HG02852 (cell line): Measurements from ENCODE around the gene NDUFB3.
A peak's percentile ranks its signal among the peaks of the same experiment; 100 is the strongest.
"Not testable (repeated sequence)": the region's sequence is repeated elsewhere in the genome, so short reads cannot be mapped to it uniquely, and the experiment has no call there.

Source experiments
- ATAC-seq: cut with Tn5 transposase; IDR thresholded peaks from one replicate; pipeline ENCODE4 v1.9.1; 2021; ENCODE audit warnings: mild to moderate bottlenecking, moderate library complexity; ENCODE audit not compliant: unreplicated experiment

Gene NDUFB3

DNA sequence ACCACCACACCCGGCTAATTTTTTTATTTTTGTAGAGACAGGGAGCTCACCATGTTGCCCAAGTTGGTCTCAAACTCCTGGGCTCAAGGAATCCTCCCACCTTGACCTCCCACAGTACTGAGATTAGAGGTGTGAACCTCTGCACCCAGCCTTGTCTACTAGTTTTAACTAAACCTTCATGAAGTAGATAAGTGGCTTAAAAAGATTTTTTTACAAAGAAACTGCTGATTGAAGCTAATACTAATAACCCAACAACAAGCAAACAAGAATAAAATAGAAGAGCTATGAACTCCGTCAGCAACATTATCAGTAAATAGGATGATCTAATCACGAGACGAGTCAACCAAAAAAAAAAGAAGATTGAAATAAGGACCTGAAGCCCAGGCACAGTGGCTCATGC is 18.8 kb downstream of the NDUFB3 start:
- ATAC-seq: no peak

DNA sequence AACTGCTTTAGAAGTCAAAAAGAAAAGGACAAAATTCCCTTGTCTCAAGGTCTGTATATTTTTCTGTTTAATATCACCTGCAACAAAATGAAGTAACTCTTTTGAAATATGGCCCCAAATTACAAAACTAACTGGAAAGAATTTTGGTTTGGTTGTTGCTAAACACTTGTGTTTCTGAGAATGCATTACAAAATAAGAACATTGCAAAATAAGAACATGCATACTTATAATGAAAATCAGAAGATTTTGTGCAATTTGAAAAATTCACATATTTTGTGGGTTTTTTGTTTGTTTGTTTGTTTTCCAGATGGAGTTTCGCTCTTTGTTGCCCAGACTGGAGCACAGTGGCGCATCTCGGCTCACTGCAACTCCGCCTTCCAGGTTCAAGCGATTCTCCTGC is 21.8 kb downstream of the NDUFB3 start:
- ATAC-seq: no peak

- ATAC-seq: no peak
Observed at GRCh38 chr2:201100497-201100896, 28.7 kb downstream of the NDUFB3 start.

DNA sequence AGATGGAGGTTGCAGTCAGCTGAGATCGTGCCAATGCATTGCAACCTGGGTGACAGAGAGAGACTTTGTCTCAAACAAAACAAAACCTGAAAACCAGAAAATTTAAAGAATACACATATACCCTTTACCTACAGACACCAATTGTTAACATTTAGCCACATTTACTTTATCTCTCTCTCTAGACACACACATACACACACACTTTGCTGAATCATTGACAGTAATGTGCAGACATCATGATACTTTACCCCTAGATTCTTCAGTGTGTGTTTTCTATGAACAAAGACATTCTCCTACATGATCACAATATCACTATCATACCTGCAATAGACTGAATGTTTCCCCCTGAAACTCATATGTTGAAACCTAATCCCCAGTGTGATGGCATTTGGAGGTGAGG is 34.0 kb downstream of the NDUFB3 start:
- ATAC-seq: no peak

GRCh38 chr2:201107624-201108023 is 35.8 kb downstream of the NDUFB3 start:
- ATAC-seq: no peak

DNA sequence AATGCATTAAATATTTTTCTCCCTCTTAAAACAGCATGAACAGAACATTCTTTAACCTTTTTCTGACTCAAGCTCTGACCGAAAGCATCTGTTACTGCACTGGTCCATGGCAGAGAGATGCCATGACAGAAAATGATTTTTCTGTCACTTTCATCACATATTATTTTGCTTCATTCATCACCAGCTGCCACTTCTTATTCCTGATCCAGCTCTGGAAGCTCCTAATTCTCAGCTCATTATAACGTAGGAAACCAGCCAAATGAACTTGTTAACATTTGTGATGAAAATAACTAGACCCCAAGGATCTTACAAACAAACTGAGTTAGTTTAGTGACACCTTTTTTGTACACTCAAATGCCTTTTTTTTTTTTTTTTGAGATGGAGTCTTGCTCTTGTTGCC is 36.5 kb downstream of the NDUFB3 start:
- no peak for ATAC-seq

- no peak for ATAC-seq
Observed at GRCh38 chr2:201109186-201109585, 37.4 kb downstream of the NDUFB3 start.

DNA sequence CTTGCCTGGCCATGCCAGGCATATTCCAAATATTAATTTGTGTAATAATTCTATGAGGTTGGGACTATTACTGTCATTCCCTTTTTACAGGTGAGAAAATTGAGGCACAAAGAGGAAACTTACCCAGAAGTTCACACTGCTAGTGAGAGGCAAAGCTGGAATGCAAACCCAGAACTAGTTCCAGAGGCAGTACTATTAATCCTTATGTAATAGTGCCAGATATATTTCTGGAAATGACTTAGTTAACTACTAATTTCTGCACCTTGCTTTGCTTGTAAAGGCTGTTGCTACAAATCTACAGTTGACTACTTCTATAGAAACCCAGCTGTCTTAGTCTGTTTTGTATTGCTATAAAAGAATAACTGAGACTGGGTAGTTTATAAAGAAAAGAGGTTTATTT is 38.8 kb downstream of the NDUFB3 start:
- no peak for ATAC-seq

GRCh38 chr2:201111096-201111495 is 39.3 kb downstream of the NDUFB3 start:
- no peak for ATAC-seq

- ATAC-seq: no peak
Observed at GRCh38 chr2:201114350-201114749, 42.5 kb downstream of the NDUFB3 start.

DNA sequence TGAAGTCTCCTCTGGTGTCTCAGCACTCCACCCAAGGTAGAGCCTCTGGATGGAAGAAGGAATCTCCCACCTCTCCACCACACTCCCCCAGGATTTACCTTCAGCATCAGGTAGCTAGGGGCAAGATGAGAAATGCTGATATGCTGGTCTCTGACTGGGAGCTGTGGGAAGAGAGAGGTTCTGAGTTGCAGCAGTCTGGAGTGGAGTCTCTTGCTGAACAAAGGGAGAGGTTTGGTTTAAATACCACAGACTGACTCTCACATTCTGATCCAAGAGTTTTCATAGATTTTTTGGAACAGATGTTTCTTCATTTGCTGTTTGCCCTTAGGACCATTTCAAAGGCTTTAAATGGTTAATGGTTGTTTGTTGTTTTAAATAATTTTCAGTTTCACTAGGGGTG is 43.0 kb downstream of the NDUFB3 start:
- no peak for ATAC-seq

DNA sequence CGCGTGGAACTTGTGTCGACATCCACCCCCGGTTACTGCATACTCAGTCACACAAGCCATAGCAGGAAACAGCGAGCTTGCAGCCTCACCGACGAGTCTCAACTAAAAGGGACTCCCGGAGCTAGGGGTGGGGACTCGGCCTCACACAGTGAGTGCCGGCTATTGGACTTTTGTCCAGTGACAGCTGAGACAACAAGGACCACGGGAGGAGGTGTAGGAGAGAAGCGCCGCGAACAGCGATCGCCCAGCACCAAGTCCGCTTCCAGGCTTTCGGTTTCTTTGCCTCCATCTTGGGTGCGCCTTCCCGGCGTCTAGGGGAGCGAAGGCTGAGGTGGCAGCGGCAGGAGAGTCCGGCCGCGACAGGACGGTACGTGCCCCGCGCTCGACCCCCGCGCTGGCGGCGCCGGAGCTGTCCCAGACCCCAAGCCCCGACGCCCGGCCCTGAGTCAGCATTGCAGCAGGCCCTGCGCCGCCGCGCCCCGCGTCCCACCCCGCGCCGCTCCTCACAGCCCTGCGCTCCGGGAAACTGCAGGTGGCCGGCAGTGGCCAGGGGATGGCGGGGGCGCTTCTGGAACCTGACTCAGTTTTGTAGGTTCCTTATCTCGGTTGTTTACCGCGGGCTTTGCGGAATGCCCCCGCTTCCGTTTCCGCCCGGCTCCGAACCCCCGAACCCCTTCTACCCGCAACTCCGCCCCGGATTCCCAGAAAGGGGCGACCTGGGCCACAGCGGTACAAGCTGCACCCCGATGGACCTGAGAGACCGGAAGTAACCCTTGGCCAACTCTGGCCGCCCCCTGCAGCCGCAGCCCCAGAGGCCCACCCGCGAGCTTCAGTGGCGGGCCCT is 44.5 kb downstream of the NDUFB3 start, which contains the start of gene CFLAR:
TSS of gene CFLAR (plus strand) at position 50 of the 844 bp plus-strand sequence. CDS start 13,702 bp downstream, outside the sequence.
- ATAC-seq: peak; percentile 40

- ATAC-seq: no peak
Observed at GRCh38 chr2:201116959-201117734, 45.3 kb downstream of the NDUFB3 start.

- not testable (repeated sequence) for ATAC-seq
Observed at GRCh38 chr2:201117735-201118094, 45.9 kb downstream of the NDUFB3 start.

DNA sequence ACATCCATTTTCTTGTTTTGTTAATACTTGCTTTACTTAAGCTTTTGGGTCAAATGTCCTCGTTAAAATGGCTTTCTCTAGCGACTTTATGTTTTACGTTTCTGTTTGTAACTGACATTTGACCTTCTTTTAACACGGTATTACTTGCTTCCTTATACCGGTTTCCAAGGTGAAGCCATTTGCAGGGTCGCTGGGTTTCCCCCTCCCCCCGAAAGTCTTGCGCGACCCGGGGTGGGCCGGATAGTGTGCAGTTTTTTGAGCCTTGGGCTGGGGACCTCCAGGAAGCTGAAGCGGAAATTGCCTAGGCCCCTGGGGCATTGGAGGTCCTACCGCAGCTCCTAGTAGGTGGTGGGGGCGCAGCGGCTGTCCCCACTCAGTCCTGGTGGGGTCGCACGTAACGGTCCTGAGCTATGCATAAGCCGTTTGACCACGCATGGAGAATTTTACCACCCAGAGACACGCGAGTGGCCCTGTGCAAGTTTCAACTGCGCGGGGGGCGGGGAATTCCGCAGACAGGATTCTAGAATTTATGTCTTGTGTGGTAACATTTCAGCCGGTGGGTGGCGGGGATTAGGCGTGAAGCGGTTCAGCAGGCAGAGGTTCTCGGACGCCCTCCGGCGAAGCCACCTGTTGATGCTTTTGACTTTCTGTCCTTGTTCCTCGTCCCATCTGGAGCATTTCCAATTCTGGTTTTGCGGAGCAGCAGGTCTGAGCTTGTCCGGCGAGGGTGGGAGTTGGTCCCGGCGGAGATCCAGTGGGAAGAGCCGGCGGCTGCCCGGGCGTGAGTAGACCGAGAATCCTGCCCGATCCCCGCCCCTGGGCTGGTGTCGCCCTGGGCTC is 46.5 kb downstream of the NDUFB3 start:
- peak; percentile 48 for ATAC-seq

DNA sequence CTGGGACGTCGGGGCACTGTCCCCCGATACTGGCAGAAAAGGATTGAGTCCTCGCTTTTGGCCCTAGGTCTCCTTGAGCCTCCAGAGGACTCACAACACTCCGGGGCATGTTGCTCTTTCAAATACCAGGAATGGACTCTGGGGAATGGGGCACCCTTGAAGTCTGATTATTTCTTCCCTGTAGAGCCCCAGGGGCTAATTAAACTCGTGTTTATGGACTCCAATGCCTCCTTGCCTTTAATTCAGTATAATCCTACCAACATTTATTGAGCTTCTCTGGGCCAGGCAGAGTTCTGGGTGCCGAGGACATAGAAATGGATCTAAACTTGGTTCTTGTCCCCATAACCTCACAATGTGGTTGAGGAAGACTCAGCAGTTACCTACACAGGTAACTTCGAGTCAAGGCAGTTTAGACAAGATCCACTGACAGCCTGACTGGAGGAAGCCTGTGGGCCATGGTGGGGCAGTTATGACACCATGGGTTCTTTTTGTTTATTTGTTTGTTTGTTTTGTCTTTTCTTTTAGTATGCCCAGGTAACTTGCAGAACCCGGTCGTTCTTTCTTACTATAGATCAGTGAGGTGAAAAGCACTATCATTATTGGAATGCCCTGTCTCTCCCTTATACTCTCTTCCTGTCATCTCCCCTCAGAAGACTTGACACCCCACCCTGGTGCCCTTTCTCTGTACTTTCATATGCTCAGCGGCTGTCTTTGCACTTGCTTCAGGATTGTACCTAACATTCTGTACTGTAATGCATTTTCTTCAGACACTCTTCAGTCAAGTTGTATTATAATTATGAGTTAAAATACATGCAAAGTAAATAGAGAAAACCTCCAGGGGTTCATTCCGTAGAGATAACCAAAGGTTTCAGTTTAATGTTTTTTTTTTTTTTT is 47.4 kb downstream of the NDUFB3 start:
- no peak for ATAC-seq

- no peak for ATAC-seq
Observed at GRCh38 chr2:201122276-201122675, 50.5 kb downstream of the NDUFB3 start.

DNA sequence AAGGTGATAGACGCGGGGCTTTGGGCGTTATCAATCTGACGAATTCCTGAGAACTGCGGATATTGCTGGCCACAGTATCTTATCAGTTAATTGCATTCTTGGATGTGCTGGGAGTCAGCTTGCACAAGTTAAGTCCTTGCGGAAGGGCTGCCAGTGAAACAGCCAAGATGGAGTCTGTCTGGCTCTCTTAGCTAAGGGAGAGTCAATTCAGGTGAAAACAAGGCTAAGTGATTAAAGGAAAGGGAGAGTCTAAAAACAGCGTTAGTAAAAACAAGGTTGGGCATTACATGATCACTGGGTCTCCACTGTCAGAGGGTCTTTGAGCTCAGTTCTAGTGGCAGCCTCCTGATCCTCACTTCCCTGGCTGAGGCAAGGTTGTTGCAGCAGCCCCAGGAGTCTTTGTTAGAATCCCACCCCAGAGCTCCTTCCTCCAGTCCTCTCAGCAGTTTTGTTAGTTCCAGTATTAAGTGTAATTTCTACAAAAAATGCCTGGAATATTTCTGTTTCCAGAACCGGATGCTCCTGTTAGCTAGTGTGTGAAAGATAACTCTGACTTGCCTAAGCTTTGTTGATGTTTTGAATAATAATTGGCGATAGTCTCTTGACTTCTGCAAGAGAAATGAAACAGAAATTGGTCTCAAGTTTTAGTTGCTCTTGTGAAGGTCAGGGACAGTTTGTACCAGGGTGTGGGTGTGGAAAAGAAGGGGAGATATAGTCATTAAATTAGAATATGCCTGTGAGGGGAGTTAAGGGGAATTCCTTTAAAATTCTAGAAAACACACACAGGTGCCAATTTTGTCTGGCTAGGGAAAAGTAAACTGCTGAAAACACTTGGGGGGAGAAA is 54.7 kb downstream of the NDUFB3 start:
- ATAC-seq: peak; percentile 25

DNA sequence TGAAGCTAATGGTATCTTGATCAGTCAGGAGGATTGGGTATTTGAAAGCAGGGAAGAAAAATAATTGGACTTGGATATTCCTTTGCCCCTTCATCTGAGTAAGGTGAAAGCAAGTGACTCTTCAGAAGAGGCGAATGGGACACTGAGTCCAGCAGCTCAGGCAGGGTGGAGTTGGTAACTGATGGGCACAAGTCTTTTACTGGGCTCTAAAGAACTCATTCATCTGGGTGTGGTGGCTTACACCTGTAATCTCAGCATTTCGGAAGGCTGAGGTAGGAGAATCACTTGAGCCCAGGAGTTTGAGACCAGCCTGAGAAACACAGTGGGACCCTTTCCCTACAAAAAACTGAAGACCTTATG is 55.3 kb downstream of the NDUFB3 start:
- no peak for ATAC-seq
